Glomerular endothelial cell (primary cell): ENCODE results near the gene CASP2. TPM values are rescaled to one million over a fixed set of nuclear protein-coding genes. Genes with fewer than 3 reads are reported as not detected.
"Not testable (repeated sequence)": the region's sequence is repeated elsewhere in the genome, so short reads cannot be mapped to it uniquely, and the experiment has no call there.

Experiments used
- DNase-seq: peaks from one replicate; pipeline ENCODE4 v3.0.0-alpha.2; 2011; ENCODE audit warnings: low read depth, low spot score; ENCODE audit errors: extremely low read depth
- total RNA-seq: library from RNA; depleted of rRNA; stranded (reverse); fragments of >200 nt; gene quantifications from 2 replicates; pipeline ENCODE4 v1.2.3, GENCODE V29; 2015

Gene CASP2
- total RNA-seq, 1 donor from 2014 or later, result 19.7 TPM

- DNase-seq, result no peak
Observed at GRCh38 chr7:143263266-143264195, 24.6 kb upstream of the CASP2 start, which contains the start of gene GSTK1. Gene GSTK1 (plus strand): TSS chr7:143263441. CDS start chr7:143263514, 73 bp downstream.

- DNase-seq, result not testable (repeated sequence)
Observed at GRCh38 chr7:143264196-143264568, 24.0 kb upstream of the CASP2 start.

- no peak for DNase-seq
Observed at GRCh38 chr7:143265017-143265693, 23.0 kb upstream of the CASP2 start.

GRCh38 chr7:143269251-143269650 lies 18.9 kb upstream of the CASP2 start:
- DNase-seq, result no peak

GRCh38 chr7:143271240-143271639 lies 16.9 kb upstream of the CASP2 start:
- DNase-seq, result no peak

GRCh38 chr7:143272871-143273270 lies 15.3 kb upstream of the CASP2 start:
- no peak for DNase-seq

GRCh38 chr7:143279186-143280098 lies 8.7 kb upstream of the CASP2 start:
- no peak for DNase-seq

GRCh38 chr7:143280160-143280559 lies 8.0 kb upstream of the CASP2 start:
- no peak for DNase-seq

GRCh38 chr7:143280566-143280965 lies 7.6 kb upstream of the CASP2 start:
- no peak for DNase-seq

GRCh38 chr7:143281529-143281928 lies 6.6 kb upstream of the CASP2 start:
- no peak for DNase-seq

- no peak for DNase-seq
Observed at GRCh38 chr7:143282124-143282523, 6.0 kb upstream of the CASP2 start.

GRCh38 chr7:143283381-143283780 lies 4.8 kb upstream of the CASP2 start:
- no peak for DNase-seq

GRCh38 chr7:143284591-143285469 lies 3.3 kb upstream of the CASP2 start, which contains the start of gene TMEM139:
Gene TMEM139 (plus strand): TSS chr7:143284958. CDS start chr7:143285958, 1,000 bp downstream.
- no peak for DNase-seq

- no peak for DNase-seq
Observed at GRCh38 chr7:143285470-143285778, 2.7 kb upstream of the CASP2 start.

- DNase-seq, result no peak
Observed at GRCh38 chr7:143285806-143286521, 2.2 kb upstream of the CASP2 start.

- no peak for DNase-seq
Observed at GRCh38 chr7:143286522-143286890, 1.6 kb upstream of the CASP2 start.

- no peak for DNase-seq
Observed at GRCh38 chr7:143287339-143287934, 714 bp upstream of the CASP2 start.

GRCh38 chr7:143288836-143289235 lies 685 bp downstream of the CASP2 start:
- DNase-seq, result no peak

- no peak for DNase-seq
Observed at GRCh38 chr7:143289421-143289820, 1.3 kb downstream of the CASP2 start.
